HG03175 (cell line): ENCODE results near the gene MAMLD1.
A peak's percentile ranks its signal among the peaks of the same experiment; 100 is the strongest.

Experiments
- ATAC-seq: cut with Tn5 transposase; IDR thresholded peaks from one replicate; pipeline ENCODE4 v1.9.1; 2021; ENCODE audit warnings: mild to moderate bottlenecking, moderate library complexity; ENCODE audit not compliant: unreplicated experiment

Gene MAMLD1

DNA sequence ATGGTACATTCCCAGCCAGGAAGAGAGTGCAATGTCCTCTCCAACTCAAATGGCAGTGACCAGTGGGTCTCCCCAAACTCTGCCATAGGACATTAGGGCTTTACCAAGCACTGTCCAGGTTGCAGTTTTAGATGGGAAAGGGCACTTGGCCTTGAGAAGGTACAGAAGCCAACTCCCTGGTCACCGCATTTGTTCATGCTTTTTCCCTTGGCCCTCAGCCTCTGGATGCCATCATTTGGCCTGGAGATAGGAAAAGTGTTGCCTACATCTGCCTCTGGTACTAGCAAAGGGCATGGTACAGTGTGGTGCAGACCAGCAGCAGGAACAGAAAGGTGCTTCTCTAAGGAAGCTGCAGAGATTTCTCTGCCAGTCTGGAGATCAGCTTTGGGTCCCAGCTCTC, 93.8 kb downstream of the MAMLD1 start:
- ATAC-seq: no peak

DNA sequence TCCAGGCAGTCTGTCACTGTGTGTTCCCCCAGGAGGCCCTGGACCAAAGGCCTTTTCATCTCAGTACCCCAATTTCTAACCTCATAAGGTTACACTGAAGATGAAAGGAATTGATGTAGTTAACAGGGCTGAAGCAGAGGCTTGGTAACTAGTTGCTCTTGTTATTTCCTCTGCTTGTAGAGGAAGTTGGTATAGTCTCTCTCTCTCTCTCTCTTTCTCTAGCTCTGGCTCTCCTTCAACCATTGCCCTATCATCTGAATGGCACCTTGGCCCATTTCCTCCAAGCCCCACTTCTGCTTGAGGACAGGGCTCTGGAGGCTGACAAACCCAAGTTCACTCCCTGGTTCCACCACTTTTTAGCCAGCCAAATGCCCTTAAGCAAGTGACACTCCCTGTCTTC, 96.1 kb downstream of the MAMLD1 start:
- ATAC-seq: no peak

- no peak for ATAC-seq
These were observed 96.9 kb downstream of the MAMLD1 start for GRCh38 chrX:150460063-150460462.

DNA sequence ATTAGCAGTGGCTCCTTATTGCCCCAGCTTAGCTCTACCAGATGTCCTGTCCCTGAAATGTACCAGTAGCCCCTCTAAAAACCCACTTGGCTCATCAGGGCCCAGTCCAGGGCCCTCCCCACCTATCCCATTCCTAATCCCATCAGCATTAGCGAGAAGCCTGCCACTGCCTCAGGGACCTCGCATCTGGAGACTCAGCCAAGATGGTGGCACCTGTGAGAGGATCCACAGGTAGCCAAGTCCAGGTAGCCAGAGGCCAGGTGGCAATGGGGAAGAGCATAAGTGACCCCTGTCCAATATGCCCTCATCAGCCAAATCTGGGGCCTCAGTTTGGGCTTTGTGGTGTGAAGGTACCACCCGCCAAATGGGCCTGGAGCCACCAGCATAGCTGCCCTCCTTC, 97.7 kb downstream of the MAMLD1 start:
- ATAC-seq: no peak

GRCh38 chrX:150463566-150463965, 100.4 kb downstream of the MAMLD1 start:
- ATAC-seq: no peak

DNA sequence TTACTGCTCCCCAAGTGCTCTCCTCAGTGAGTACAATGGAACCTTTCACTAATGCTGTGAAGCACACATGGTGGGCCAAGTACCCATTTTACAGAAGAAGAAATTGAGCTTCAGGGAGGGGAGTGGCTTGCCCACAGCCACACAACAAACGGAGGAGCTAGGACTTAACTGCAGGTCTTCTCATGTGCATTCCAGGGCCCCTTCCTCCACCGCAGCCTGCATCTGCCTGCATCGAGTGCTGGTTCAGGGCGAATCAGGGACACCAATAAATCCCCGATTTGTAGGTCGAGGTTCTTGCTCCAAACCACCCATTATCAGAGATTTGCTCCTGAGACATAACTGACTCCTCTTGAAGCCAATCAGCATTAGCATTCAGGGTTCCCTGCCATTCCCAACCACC, 100.9 kb downstream of the MAMLD1 start:
- no peak for ATAC-seq

- no peak for ATAC-seq
These were observed 102.2 kb downstream of the MAMLD1 start for GRCh38 chrX:150465326-150465725.

- ATAC-seq: no peak
These were observed 103.0 kb downstream of the MAMLD1 start for GRCh38 chrX:150465881-150466775.

DNA sequence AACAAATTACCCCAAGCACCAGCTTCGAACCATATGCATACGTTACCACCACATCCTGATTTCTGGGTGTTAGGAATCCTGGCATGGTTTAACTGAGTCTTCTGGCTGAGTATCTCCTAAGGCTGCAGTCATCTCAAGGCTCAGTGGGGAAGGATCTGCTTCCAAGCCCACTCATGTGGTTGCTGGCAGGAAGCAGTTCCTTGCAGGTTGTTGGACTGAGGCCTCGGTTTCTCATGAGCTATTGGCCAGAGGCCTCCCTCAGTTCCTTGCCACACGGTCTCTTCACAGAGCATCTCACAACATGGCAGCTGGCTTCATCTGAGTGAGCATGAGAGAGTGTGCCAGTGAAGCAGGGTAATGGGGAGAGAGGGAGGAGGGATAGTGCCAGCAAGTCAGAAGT, 109.2 kb downstream of the MAMLD1 start:
- no peak for ATAC-seq

DNA sequence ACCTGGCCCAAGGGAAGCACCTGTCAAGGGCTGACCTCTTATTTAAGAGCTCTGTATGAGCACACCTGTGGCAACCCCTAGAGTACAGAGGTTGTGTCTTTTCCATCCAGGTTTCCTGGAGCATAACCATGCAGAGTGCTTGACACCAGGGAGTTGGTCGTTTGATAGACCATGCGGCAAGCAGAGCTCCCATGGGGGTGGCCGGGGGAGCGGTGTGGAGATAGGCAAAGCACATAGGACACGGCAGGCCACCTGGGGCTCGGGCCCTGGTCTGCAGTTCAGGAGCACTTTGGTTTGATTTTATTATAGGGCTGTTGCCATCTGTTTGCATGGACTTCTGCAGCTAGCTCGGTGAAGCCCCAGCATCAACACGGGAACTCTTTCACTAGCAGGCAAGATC, 110.3 kb downstream of the MAMLD1 start:
- ATAC-seq: no peak

GRCh38 chrX:150475461-150475860, 112.3 kb downstream of the MAMLD1 start:
- no peak for ATAC-seq

GRCh38 chrX:150476164-150476699, 113.1 kb downstream of the MAMLD1 start:
- ATAC-seq: no peak

DNA sequence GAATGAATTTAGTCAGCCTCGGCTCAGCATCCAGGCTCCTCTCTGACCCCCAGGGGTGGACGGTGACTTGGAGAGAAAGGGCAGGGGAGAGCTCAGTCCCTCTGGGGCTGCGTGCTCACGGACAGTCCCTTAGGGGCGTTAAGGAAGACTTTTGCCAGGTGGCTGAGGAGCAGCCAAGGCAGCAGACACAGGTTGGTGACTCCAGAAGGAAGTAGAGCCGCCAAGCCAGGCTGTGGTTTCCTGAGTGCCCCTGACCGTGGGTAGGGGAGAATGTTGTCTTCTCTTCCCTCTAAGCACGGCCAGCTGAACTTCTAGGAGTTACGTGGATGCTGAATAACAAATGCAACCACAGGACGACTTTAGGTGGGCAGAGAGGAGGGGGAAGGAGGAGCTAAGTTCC, 114.3 kb downstream of the MAMLD1 start:
- no peak for ATAC-seq

DNA sequence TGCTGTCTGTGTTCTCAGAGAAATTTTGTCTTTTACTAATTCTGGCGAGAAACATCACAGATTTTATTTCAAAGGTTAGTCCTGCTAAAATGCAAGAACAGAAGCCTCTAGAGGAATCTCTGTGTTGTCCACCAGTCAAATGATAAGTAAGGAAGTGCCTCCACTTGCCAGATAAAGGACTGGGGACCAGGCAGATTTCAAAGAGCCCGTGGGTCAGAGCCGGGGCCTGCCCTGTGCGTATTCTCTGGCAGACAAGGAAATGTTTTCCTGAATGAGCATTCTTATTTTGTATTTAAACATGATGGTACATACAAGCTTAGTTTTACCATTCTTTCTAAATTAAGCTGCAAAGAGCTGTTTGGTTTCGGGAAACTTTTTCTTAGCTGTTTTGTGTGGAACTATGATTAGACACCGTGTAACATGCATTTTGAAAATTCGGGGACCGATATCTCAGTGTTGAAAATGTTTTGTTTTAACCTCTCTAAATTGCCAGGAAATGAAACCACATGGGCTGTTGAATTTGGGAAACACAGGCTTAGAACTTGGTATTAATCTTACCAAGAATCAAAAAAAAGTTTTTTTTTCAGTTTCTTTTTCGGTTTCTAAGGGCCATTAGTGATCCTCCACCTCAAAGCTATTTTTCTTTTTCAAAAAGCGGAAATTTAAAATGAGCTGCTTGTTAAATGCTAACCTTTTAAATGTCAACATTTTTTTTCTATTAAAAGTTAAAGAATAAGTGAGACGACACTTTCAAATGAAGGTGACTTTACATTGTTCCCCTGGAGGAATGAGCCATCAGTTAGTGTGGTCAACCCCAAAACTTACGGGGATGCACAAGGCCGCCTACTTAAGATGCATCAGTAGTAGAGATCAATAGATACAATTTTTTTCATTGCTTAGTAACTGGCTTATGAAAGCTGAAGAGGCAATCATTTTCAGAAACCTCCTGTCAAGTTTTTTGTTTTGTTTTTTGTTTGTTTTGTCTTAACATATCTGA, 115.7 kb downstream of the MAMLD1 start:
- peak; percentile 66 for ATAC-seq

GRCh38 chrX:150482537-150483206, 119.6 kb downstream of the MAMLD1 start:
- ATAC-seq: no peak

- no peak for ATAC-seq
These were observed 120.4 kb downstream of the MAMLD1 start for GRCh38 chrX:150483356-150483985.

- ATAC-seq: peak; percentile 43
These were observed 122.9 kb downstream of the MAMLD1 start for GRCh38 chrX:150486011-150486410.

DNA sequence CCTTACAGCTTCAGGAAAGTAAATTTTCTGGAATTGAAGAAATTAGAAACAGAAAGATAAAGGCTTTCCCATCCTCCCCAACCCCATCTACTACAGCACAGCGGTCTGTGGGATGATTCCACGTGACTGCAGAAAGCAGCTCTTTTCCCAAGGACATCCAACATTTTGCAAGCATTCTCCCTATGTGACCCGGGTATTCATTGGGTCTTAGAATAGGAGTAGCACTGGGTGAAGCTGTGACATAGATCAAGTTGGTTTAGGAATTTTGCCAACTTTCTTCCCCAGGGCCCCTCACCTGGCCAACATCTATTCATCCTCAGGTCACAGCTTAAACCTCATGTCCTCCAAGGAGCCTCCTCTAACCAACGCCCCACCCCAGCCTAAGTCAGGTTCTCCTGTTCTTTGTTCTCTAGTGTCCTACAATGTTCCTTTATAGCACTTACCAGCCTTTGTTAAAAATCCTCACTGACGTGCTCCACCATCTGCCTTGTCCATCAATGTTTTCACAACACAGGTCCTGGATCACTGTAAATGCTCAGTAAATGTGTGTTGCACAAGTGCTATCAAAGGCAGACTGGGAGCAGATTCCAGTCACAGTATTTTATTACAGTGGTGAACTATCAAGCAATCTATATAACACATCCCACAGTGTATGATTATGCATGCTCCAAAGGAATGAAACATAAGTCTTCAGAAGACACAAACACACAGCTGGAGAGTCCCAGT, 124.4 kb downstream of the MAMLD1 start:
- ATAC-seq: no peak

GRCh38 chrX:150489359-150490015, 126.4 kb downstream of the MAMLD1 start:
- ATAC-seq: no peak
